Natural killer cell treated with Interleukin-12 subunit alpha and Interleukin-12 subunit beta and Interleukin-15 and Interleukin-18, amount 100 ng/mL, for 72 hours (primary cell): Measurements from ENCODE around the gene ANKRD6. TPM values are rescaled to one million over a fixed set of nuclear protein-coding genes. Genes with fewer than 3 reads are reported as not detected.

Experiments
- ATAC-seq, 2 donors: fragments of 150-1000 bp; cut with Tn5 transposase in 1 of 2; sonication (Bioruptor Pico), chemical (Tn5 transposase) in 1 of 2; 2 replicates each; pipeline ENCODE4 v1.10.0; 2021
- DNase-seq: peaks from one replicate; pipeline ENCODE4 v3.0.0; 2022; ENCODE audit warnings: low spot score
- H3K27ac Mint-ChIP-seq, 2 donors: 1 replicate in 1 of 2; 2 replicates in 1 of 2; pipeline ENCODE4 v1.8.0; 2022; ENCODE audit warnings: mixed read lengths in 2 of 2, mild to moderate bottlenecking in 1 of 2, moderate library complexity in 1 of 2
- H3K27me3 Mint-ChIP-seq, 2 donors: 1 replicate in 1 of 2; 2 replicates in 1 of 2; pipeline ENCODE4 v1.8.0; 2022; ENCODE audit warnings: mixed read lengths in 2 of 2
- H3K36me3 Mint-ChIP-seq: one replicate; pipeline ENCODE4 v1.8.0; 2022; ENCODE audit warnings: mixed read lengths
- H3K4me1 Mint-ChIP-seq, 2 donors: 1 replicate in 1 of 2; 2 replicates in 1 of 2; pipeline ENCODE4 v1.8.0; 2022; ENCODE audit warnings: low read depth in 2 of 2, mixed read lengths in 2 of 2, mild to moderate bottlenecking in 1 of 2
- H3K4me3 Mint-ChIP-seq: one replicate; pipeline ENCODE4 v1.8.0; 2022; ENCODE audit warnings: mixed read lengths
- H3K9me3 Mint-ChIP-seq: 2 replicates; pipeline ENCODE4 v1.8.0; 2022; ENCODE audit warnings: mixed read lengths
- total RNA-seq, 2 donors: library from RNA; stranded (reverse); gene quantifications; one replicate each; pipeline ENCODE4 v1.2.3, GENCODE V29; 2022

The ANKRD6 gene
- total RNA-seq, 2 donors from 2014 or later = 1.6 to 3.2 TPM

DNA sequence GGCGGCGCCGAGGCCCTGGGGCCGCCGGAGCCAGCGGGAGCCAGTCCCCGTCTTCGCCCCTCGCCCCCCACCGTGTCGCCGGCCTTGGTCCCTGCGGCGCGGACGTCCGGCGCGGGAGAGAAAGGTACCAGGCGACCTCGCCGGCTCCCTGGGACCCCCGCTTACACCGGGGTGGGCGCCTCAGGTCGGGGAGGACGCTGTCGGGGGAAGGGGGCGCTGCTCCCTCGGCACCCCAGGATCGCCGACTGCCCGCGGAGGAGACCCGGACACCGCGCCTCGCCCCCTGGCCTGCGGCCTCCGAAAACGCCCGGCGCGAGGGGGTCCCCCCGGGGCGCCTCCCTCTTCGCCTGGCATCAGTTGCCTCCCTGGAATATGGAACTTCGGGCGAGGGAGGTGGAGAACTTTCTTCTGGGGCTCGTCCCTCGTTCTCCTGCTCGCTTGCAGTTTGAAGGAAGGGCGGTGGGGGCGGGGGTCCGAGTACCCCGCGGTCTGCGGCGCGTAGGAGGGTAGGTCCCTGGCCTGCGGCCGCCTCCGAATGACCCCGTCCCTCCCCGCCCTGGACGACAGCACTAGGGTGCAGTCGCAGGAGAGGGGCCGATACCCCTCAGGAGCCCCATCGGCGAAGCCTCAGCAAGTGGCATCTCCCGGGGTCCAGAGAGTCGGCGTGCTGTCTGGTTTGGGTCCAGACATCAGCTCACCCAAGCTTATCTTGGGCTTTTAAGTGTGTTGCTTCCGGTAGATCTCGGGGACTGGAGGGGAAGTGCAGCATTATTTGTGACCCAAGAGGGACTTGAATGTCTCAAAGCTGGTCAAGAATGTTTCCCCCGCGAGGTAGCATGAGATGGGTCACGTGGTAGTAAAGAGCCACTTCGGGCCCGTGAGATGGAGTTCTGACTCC lies 549 bp downstream of the ANKRD6 start:
- ATAC-seq = peak in 1 of 2 donors; percentile 14

DNA sequence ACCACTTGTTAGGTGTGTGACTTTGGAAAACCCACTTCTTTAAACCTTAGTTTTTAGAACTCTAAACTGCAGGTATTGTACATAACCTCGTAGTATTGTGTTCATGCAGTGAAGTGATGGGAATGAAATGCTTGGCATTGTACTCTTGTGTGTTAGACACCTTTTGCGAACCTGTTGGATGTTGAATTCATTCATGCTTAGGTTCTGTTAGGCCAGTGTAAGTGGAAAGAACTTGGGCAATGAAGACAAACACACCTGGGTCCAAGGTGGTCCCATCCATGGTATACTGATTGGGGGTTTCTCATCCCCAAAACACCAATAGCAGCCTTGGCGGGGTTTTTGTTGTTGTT lies 1.2 kb downstream of the ANKRD6 start:
- Mint-ChIP-seq H3K4me3 (peak overlapping the region; percentile 63), H3K4me1 (peaks cover 5 to 9% of the 10 kb centered on the region in 2 donors), H3K36me3 (no peaks in the 10 kb centered on the region), H3K27me3 (peaks cover 4 to 8% of the 10 kb centered on the region in 2 donors), H3K9me3 (no peaks in the 10 kb centered on the region), H3K27ac (peak overlapping the region in 1 of 2 donors; percentile 28)
- ATAC-seq (no peak), DNase-seq (no peak)

More for the DNA sequence above, 549 bp downstream of the ANKRD6 start:
- no peak for DNase-seq
- peak overlapping the region; percentile 63 for H3K4me3 Mint-ChIP-seq
- peaks cover 8 to 13% of the 10 kb centered on the region in 2 donors for H3K27me3 Mint-ChIP-seq
- no peaks in the 10 kb centered on the region for H3K36me3 Mint-ChIP-seq
- peaks cover 5 to 9% of the 10 kb centered on the region in 2 donors for H3K4me1 Mint-ChIP-seq
- H3K27ac Mint-ChIP-seq = no peak overlapping the region
- no peaks in the 10 kb centered on the region for H3K9me3 Mint-ChIP-seq

DNA sequence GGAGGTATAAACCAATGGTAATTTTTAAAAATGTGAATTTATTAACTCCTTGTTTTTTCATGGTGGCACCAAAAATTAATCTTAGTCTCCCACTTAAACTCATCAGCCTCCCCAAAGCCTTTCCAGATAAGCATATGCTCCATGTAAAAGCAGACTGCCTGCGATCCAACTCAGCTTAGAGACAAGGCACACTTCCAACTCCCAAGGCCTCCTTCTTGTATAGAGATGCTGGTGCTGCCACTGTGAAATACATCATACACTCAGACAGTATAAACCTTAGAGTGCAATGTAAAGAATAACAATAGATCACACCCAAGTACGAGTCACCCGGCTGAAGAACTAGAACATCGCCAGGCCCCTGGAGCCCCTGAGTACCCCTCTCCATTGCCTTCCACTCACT lies 2.0 kb downstream of the ANKRD6 start:
- H3K27me3 Mint-ChIP-seq = peaks cover 2% of the 10 kb centered on the region in 2 donors
- H3K9me3 Mint-ChIP-seq = no peaks in the 10 kb centered on the region
- no peak overlapping the region for H3K4me3 Mint-ChIP-seq
- peaks cover 5 to 9% of the 10 kb centered on the region in 2 donors for H3K4me1 Mint-ChIP-seq
- no peak overlapping the region for H3K27ac Mint-ChIP-seq
- no peaks in the 10 kb centered on the region for H3K36me3 Mint-ChIP-seq
- DNase-seq (no peak), ATAC-seq (no peak)

DNA sequence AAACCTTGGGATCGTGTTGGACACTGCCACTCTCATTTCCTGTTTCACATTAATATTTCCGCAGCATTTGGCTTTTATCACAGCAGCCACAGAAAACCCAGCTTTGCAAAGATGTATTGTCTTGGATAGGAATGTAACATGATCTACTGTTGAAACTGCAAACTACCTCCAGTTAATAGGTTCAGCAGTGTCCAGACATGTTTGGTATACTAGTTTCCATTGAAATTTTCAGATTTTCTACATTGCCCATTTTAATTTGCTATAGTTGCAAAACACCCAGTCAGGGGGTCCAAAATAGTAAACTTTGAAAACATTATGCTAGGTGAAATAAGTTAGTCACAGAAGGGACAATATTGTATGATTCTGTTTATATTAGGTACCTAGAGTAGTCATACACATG lies 3.3 kb downstream of the ANKRD6 start:
- peaks cover 0 to 2% of the 10 kb centered on the region in 2 donors for H3K27me3 Mint-ChIP-seq
- H3K36me3 Mint-ChIP-seq = no peaks in the 10 kb centered on the region
- H3K4me1 Mint-ChIP-seq = peaks cover 5 to 9% of the 10 kb centered on the region in 2 donors
- H3K9me3 Mint-ChIP-seq = no peaks in the 10 kb centered on the region
- DNase-seq (no peak), ATAC-seq (no peak)
- H3K4me3 Mint-ChIP-seq = no peak overlapping the region
- no peak overlapping the region for H3K27ac Mint-ChIP-seq

DNA sequence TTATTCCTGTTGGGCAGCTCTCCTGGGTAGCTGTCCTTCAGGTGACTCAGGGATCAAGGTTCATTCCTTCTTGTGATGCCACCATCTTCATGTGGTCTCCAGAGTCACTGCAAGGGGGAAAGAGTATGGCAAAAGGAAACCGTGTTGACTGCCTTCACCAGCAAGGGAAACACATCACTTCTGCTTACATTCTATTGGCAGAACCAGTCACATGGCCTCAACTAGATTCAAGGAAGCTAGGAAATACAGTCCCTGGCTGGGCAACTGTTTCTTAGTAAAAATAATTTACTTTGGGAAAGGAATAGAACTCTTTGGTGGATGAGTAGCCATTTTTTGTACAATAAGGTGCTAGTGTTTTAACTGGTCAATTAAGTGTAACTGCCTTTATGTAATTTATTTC lies 5.3 kb downstream of the ANKRD6 start:
- DNase-seq (no peak), ATAC-seq (no peak)
- Mint-ChIP-seq H3K36me3 (no peaks in the 10 kb centered on the region), H3K4me1 (peaks cover 0 to 3% of the 10 kb centered on the region in 2 donors), H3K27ac (no peak overlapping the region), H3K9me3 (no peaks in the 10 kb centered on the region), H3K27me3 (no peaks in the 10 kb centered on the region), H3K4me3 (no peak overlapping the region)

DNA sequence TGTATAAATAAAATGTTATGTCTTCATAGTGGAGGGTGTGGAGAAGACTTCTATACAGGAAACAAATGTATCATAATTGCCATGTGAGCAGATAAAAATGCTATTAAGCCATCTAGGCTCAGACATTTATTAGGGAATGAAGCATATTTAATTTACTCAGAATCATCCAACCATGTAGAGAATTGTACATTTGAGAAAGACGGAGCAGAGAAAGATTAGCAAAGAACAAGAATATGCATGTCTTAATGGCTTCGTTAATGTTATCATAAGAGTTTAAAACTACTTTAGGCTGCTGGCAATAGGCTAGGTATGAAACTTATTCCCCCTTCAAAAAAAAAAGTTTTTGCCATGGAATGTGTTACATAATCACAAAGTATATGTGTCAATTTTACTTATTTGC lies 6.1 kb downstream of the ANKRD6 start:
- Mint-ChIP-seq H3K4me3 (no peak overlapping the region), H3K27ac (no peak overlapping the region), H3K27me3 (no peaks in the 10 kb centered on the region), H3K4me1 (no peaks in the 10 kb centered on the region), H3K9me3 (no peaks in the 10 kb centered on the region), H3K36me3 (no peaks in the 10 kb centered on the region)
- DNase-seq = no peak
- ATAC-seq = no peak

DNA sequence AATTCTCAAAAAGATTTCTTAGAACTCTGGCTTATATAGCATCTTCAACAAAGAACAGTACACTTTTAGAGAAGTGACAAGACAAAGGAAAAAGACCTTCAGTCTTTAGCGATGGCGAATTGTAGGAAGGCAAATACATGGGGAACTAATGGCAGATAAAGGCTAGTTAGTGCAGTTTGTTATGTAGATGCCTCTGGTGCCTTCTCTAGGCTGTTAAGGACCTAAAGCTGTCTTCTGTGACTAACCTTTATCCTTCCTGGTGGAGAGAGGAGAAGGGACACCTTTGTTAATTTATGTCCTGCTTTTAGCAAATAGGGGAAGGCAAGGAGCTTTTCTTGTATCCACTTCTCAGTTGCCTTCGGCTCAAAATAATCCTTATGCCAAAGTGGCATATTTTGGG lies 7.2 kb downstream of the ANKRD6 start:
- no peaks in the 10 kb centered on the region for H3K27me3 Mint-ChIP-seq
- ATAC-seq (no peak), DNase-seq (no peak)
- H3K27ac Mint-ChIP-seq = no peak overlapping the region
- no peaks in the 10 kb centered on the region for H3K9me3 Mint-ChIP-seq
- H3K36me3 Mint-ChIP-seq = no peaks in the 10 kb centered on the region
- H3K4me3 Mint-ChIP-seq = no peak overlapping the region
- no peaks in the 10 kb centered on the region for H3K4me1 Mint-ChIP-seq

DNA sequence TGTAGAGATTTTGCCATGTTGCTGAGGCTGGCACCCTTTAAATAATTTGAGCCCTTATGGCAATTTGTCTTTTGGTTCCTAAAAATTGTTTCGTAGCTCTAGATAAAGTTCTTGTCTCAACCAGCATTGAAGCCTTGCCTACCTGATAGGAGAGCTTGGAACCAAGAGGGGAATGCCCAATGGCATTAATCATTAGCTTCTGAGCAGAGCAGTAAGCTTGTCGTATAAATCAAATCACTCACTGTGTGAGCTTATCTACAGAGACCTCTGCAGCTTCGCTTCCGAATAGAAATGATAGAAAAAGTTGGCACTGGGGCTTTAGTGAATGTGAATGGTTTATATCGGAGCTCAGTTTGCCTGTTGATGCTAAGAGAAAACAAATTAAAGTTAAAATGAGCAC lies 10.7 kb downstream of the ANKRD6 start:
- Mint-ChIP-seq H3K27ac (no peak overlapping the region), H3K4me3 (no peak overlapping the region), H3K36me3 (no peaks in the 10 kb centered on the region), H3K27me3 (no peaks in the 10 kb centered on the region), H3K4me1 (no peaks in the 10 kb centered on the region), H3K9me3 (no peaks in the 10 kb centered on the region)
- no peak for DNase-seq
- ATAC-seq = no peak

DNA sequence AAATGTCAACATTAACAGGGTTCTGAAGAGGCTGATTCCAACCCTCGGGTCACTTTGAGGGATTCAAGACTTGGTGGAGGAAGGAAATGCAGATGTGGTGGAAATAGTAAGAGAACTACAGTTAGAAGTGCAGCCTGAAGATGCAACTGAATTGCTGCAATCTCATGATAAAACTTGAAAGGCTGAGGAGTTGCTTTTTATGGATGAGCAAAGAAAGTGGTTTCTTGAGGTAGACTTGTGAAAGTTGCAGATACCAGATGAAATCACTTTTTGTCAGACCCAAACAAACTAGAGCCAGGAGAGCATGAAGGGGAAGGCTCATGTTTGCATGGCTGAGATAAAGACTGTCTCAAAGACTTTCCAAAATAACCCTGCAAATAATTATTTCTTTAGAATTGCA lies 16.2 kb downstream of the ANKRD6 start:
- ATAC-seq = no peak
- Mint-ChIP-seq H3K27me3 (no peaks in the 10 kb centered on the region), H3K27ac (no peak overlapping the region), H3K36me3 (no peaks in the 10 kb centered on the region), H3K4me3 (no peak overlapping the region), H3K9me3 (no peaks in the 10 kb centered on the region), H3K4me1 (peaks cover 0 to 2% of the 10 kb centered on the region in 2 donors)
- no peak for DNase-seq

DNA sequence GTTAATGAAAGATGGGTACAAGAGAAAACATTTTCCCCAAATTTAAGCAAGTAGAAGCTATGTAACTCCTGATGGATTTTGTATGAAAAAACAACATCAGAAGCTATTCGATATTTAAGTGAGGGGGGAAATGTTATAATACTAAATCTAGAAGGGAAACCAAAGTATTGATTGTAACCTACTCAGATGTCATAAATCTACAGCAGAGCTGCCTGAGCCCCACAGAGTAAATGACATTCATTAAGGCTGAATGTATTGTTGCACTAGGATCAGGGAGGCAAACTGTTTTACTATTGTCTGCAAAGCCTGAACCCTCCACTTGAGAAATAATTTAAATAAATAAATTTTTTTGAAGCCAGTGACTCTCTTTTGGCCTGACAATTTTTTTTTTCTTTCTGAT lies 19.3 kb downstream of the ANKRD6 start:
- ATAC-seq = no peak
- Mint-ChIP-seq H3K4me3 (no peak overlapping the region), H3K27ac (no peak overlapping the region), H3K27me3 (no peaks in the 10 kb centered on the region), H3K36me3 (no peaks in the 10 kb centered on the region), H3K4me1 (peaks cover 0 to 4% of the 10 kb centered on the region in 2 donors), H3K9me3 (no peaks in the 10 kb centered on the region)
- no peak for DNase-seq

DNA sequence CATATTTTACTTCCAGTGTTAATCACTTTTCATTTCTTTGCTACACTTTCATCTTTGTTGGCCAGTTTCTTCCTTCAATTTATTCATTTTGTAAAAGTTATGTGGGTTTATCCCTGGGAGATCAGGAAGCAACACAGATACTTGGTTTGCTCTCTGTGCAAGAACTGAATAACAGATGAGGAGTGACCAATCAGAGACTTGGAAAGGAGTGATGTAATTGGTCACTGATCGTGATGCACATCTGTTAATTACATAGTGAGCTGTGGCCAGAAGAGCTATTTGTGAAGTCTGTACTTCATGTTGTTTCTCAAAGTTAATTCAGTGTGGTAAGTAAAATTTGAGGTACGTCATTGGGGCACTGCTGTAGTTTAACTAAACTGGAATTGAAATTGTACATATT lies 21.3 kb downstream of the ANKRD6 start:
- H3K36me3 Mint-ChIP-seq = no peaks in the 10 kb centered on the region
- peaks cover 0 to 4% of the 10 kb centered on the region in 2 donors for H3K4me1 Mint-ChIP-seq
- ATAC-seq (no peak), DNase-seq (no peak)
- no peaks in the 10 kb centered on the region for H3K27me3 Mint-ChIP-seq
- no peaks in the 10 kb centered on the region for H3K9me3 Mint-ChIP-seq
- H3K27ac Mint-ChIP-seq = no peak overlapping the region
- no peak overlapping the region for H3K4me3 Mint-ChIP-seq

DNA sequence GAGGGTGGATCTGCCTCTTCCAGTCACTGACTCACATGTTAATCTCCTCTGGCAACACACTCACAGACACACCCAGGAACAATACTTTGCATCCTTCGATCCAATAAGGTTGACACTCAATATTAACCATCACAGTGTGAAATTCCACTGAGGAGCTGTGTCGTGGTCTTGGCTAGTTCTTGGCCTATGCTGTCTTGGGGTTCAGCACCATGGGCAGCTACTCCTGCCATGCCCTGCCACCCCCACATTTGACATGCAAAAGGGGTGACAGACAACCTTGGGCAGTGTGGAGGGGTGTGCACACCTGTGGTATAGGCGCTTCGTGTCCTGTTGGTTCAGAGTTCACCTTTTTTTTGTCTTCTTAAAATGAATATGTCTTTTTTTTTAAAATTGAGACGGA lies 25.8 kb downstream of the ANKRD6 start:
- Mint-ChIP-seq H3K4me3 (no peak overlapping the region), H3K27me3 (no peaks in the 10 kb centered on the region), H3K9me3 (no peaks in the 10 kb centered on the region), H3K27ac (no peak overlapping the region), H3K36me3 (no peaks in the 10 kb centered on the region), H3K4me1 (peaks cover 0 to 4% of the 10 kb centered on the region in 2 donors)
- no peak for DNase-seq
- ATAC-seq = no peak

DNA sequence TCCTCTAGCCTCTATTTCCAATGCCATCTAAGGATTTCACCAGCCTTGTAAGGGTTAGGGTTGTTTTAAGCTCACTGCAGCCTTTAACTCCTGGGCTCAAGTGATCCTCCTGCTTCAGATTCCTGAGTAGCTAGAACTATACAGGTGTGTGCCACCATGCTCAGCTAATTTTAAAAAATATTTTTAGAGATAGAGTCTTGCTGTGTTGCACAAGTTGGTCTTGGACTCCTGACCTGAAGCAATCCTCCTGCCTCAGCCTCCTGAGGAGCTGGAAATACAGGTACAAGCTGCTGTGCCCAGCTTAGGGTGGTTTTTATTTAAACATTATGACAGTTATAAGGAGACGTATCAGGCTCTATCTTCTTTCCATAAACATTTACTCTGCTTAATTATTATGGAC lies 26.5 kb downstream of the ANKRD6 start:
- no peak for ATAC-seq
- Mint-ChIP-seq H3K36me3 (no peaks in the 10 kb centered on the region), H3K9me3 (no peaks in the 10 kb centered on the region), H3K4me3 (no peak overlapping the region), H3K27ac (no peak overlapping the region), H3K27me3 (no peaks in the 10 kb centered on the region), H3K4me1 (no peaks in the 10 kb centered on the region)
- DNase-seq = no peak

DNA sequence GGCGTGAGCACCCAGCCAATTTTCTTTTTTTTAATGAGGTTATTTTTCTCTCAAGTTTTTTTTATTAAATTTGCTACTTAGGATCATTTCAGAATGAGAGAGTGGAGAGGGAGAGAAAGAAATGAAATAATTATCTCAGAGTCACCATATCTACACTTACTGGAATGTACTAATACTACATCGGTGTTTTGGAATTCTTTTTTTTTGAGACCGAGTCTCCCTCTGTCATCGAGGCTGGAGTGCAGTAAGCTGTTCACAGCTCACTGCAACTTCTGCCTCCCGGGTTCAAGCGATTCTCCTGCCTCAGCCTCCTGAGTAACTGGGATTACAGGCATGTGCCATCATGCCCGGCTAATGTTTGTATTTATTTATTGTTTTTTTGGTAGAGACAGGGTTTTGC lies 27.8 kb downstream of the ANKRD6 start:
- no peak for ATAC-seq
- no peak overlapping the region for H3K27ac Mint-ChIP-seq
- no peaks in the 10 kb centered on the region for H3K36me3 Mint-ChIP-seq
- DNase-seq = no peak
- H3K4me1 Mint-ChIP-seq = no peaks in the 10 kb centered on the region
- no peaks in the 10 kb centered on the region for H3K27me3 Mint-ChIP-seq
- H3K4me3 Mint-ChIP-seq = no peak overlapping the region
- no peaks in the 10 kb centered on the region for H3K9me3 Mint-ChIP-seq

DNA sequence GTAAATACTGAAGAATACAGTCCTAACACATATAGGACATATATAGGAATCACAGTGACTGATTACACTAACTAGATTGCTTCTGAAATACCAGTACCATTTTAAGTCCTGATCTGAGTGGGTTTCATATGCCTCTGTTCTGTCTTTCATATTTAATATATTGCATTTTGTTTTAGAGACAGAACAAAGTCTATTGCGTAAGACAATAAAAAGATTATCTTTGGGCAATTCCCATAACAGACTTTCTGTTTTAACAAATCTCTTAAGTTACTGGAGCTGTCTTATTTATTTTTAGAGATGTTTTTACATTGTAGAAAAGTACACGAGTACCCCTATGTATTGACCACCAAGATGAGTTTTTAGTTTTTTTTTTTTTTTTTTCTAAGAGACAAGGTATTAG lies 29.6 kb downstream of the ANKRD6 start:
- H3K36me3 Mint-ChIP-seq = no peaks in the 10 kb centered on the region
- ATAC-seq = no peak
- DNase-seq = no peak

More for the DNA sequence above, 29.6 kb downstream of the ANKRD6 start:
- Mint-ChIP-seq H3K4me3 (no peak overlapping the region), H3K4me1 (no peaks in the 10 kb centered on the region), H3K27me3 (no peaks in the 10 kb centered on the region), H3K9me3 (no peaks in the 10 kb centered on the region), H3K27ac (no peak overlapping the region)
